DMS79 (cell line): Measurements from ENCODE around the gene PRRT4.

Experiments used
- DNase-seq: peaks from one replicate; lab custom pipeline; 2025; lab: John Stamatoyannopoulos, UW

Gene PRRT4

DNA sequence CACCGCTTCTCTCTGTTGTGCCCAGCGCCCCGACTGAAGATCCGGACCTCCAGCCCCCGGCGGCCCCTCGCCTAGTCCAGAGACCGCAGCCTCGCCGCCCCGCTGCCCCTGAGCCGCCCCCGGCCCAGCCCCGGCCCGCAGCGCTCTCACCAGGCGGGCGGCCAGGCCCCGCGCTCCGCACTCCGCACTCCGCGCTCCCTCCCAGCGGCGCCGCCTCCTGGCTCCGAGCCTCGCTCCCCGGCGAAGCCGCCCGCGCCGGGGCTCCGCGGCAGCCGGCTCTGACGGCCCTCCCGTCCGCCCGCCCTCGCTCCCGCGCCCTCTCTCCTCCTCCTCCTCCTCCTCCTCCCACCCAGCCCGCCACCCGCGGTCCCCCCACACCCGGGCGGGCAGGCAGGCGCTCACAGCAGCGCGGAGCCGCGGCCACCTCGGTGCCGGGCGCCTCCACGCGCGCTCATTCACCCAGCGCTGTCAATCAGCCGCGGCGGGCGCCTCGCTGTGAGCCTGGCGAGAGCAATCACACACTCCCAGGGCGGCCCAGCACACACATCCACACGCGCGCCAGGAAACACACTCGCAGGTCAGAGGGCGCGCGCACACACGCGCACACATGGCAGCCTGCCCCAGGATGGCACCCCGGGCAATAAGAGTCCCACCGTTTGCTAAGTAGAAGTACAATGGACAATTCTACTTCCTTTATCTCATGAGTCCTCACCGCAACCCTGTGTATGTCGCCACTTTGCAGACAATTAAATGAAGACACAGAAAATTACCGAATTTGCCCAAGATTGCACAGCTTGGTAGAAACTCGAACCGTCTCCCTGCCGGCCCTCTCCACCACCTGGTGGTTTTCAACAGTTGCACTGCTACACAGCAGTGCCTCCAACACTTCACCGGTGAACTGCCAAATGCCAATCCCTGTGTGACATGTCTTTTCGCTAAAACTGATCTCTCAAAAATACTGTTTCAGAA is at the start of gene PRRT4:
Gene PRRT4, minus strand, starts transcription at position 280 of the 969 bp plus-strand sequence.
- no peak for DNase-seq

DNA sequence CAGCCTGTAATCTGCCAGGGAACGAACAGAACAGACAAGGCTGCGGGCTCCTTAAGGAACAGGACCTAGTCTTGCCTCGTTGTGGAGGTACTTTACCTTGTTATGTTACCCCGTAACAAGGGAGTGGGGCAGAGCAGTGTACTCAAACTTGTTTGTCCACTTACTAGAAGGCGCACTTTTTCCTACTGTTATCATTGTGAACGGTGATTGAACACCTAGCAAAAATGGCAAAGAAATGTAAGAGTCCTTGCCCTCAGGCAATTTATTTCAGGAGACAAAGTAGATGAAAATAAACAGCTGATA is 48.9 kb upstream of the PRRT4 start:
- no peak for DNase-seq

DNA sequence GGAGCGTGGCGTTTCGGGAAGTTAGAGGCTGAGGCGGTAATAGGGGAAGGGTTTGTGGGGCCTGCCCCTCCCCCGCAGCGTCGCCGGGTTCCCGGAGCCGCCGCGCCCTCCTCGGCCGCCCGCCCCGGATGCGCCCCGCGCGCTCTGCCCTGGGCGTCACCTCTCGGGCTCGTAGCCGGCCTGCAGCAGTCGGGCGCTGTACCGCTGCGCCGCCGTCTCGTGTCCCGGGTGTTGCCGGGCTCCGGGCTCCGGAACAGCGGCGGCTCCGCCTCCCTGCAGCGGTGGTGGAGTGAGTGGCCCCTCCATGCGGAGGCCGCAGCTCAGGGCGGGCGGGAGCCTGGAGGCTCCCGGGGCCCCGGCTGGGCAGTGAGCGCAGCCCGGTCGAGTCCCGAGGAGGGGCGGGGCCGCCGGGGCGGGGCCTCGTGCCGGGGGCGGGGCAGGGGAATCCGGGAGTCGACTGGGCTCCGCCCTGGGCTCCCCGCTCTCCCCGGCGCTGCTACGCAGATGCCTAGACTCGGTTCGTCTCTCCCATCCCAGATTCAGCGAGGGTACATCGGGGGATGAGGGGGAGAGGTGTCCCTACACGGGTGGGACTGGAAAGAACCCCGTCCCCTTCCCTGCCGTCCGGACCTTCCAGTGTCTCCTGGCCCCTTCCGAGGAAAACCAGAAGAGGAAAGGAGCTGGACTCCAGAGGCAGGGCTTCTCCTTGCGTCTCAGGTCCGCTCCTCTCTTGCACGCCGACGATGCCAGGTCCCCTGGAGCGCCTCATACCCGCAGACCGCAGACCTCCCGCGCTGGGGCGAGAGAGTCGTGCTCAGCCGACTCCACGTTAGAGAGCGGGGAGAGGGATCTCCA is 48.3 kb upstream of the PRRT4 start, which contains the start of gene IMPDH1:
Gene IMPDH1, minus strand, starts transcription at position 387 of the 855 bp plus-strand sequence. Its CDS starts 81 bp downstream, at position 306.
- DNase-seq: peak; percentile 57

DNA sequence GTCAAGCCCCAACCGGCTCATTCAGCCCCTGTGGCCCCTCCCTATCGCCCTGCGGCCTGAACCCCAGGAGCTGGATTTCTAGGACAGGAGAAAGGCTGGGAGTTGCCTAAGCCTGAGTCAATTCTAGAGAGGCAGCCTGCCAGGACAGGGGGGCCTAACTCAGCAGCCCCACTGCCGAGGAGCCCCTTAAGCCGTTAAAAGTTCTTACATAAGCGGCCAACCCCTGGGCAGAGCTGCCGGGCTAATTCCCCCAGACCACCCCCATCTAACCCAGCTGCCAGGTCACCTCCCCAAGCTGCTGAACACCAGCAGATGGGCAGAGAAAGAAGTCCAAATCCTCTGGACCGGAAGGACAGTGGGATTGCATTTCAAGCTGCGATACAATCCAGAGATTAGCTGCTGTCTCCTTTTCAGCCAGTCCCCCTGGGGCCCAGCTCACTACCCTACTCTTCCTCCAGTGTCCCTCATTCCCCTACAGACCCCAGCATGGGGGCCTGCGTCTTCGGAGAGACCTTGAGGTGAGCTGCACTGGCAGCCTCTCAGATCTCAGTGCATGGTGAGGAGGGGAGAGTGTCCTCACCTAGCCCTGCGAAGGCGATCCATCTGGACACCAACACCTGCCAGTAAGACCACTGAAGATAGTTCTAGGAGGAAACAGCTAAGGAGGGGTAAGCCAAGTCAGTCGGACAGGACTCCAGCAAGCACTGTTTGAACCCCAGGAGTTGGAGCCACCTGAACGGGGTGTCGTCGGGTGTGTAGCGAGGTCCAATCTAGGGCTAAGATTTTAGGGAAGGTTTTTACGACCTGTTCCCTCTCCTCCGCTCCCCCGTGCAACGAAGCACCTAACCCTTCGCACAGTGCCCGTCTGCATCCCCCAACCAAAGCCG is 47.5 kb upstream of the PRRT4 start:
- DNase-seq: no peak

DNA sequence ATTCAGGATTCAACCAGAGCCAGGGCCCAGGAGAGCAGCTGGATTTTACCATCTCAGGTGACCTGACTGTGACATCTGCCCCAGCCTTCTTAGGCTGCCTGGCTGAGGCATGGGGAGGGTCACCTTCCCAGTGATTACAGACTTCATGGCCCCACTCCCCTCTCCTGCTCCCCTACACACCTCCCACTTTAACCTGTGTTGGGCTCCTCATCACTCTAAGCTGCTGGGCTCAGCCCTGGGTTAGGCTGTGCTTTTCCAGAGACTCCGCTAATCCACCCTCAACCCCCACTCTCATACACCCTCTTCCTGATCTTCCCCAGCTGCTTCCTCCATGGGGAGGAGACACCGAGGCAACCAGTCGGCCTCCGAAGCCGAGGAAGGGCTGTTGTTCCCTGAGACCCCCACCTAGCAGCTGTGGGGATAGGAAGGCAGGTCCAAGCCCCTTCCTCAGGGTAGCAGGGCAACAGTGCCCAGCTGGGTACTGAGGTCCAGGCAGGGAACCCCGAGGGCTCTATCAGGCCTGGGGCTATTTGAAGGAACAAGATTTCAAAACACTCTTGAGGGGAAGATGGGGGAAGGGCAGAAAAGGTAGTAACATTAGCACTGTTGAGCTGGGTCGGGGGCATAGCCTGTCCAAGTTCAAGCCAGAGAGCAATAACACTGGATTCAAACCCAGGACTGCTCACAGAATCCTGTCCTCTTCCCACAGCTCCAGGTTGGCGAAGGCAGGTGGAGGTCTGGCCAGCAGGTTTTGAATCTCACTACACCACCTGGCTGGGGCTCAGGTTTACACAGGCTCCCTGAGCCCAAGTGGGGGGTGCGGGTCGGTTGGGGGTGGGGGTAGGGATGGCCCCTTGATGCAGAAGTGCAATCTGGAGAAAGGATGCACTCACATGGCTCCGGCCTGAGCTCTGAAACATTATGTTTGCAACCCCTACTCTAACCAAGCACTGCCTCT is 46.5 kb upstream of the PRRT4 start:
- no peak for DNase-seq

DNA sequence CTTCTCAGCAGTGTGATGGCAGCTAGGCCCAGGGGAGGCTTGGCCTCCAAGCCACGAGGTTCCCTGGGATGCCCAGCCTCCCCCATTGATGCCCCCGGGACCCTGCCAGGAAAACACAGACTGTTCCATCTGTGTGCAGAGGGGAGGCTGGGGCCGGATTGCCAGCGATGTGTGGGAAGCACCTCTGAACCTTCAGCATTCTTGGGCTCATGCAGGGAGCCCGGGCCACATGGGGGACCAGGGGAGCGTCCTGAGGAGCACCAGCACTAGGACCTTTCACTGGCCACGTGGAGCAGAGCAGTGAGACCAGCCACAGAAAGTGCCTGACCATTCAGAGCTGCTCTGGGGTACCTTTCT is 45.7 kb upstream of the PRRT4 start:
- no peak for DNase-seq

DNA sequence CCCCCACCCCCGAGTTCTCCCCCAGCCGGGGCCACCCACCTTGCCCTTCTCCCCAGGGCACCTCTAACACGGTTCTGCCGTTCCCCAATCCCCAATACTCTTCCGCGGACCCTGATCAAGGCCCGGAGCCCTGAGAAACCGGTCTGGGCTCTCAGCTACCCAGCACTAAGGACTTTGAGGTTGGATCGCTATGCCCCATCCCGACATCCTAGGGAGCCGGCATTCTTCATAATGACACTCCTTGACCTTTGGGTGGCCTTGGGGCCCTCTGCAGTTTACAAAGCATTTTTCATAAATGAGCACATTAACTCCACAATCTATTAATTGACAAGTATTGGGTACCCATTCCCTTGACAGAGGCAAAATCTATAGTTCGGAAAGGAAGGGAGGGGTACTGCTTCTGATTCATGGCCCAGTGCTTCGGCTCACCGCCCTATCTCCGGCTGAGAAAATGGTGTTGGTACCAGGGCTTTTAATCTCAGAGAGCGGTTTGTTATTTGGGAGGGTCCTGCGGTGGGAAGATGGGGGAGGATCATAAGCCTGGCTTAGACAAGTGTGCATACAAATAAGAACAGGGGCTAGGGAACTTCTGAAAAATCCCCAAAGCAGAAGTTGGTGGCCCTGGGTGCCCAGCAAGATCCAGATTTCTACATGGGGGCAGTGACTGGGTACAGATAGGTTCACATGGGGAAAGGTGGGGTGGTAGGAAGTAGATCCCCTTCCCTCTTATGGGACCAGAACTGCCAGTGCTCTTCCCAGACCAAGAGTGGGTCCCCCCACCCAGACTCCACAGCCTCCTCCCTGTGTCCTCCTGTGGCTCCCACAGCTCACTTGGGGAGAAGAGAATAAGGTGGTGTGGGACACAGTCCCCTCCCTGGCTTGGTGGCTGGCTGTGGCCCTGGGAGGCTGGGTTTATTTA is 45.1 kb upstream of the PRRT4 start:
- no peak for DNase-seq

DNA sequence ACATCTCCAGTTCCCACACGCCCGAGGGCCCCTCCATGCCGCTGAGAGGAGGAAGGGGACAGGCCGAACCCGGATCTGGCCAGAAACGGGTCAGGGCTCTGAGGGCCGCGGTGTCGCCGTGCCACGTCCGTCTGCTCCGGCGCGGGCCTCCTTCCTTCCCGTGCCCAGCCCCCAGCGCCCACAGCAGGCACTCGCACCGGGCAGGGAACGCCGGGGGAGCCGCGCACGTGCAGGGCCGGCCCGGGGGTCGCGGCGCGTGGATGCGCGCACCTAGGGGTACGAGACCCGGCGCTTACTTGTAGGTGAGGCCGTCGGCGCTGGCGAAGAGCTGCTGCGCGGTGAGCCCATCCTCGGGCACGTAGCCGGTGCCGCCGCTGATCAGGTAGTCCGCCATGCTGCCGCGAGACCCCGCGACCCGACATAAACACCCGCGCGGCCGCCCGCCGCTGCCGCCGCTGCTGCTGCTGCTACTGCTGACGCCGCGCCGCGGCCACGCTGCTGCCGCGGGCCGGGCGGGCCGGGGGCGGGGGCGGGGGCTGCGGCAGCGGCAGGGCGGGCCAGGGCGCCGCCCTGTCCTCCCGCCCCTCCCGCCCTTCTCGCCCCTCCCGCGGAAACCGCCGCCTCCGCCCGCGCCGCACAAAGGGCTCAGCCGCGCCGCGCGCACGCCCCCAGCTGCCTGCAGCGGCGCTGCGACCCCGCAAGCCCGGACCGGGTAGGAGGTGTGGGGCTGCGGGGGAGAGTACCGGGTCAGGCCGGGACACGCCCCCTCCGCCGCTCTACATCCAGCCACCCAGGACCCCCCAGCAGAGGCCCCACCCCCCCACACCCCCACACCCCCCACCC is 44.2 kb upstream of the PRRT4 start:
- no peak for DNase-seq

DNA sequence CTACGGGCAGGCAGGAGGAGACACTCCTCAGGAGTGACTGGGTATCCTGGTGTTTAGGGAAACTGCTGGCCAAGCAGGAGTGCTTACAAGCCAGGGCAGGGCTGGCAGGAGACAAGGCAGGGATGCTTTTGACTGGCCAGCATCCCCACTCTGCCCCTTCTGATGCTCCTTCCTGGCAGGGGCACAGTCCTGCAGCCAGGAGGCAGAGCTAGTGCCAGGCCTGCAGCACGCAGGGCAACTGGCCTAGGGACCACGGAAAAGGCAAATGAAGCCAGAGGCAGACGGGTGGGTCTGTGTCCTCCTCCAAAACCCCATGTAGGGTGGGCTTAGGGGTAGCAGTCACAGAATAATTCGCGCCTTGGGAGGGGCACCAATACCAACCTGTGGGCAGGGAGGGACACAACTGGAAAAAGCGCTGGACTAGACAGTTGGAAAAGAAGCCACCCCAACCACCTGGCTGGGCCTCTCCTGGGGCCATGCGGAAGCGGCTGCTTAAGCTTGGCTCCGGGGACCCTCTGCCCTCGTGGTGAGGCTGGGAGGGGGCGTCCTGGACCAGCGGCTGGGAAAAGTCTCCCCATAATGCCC is 43.5 kb upstream of the PRRT4 start:
- no peak for DNase-seq

DNA sequence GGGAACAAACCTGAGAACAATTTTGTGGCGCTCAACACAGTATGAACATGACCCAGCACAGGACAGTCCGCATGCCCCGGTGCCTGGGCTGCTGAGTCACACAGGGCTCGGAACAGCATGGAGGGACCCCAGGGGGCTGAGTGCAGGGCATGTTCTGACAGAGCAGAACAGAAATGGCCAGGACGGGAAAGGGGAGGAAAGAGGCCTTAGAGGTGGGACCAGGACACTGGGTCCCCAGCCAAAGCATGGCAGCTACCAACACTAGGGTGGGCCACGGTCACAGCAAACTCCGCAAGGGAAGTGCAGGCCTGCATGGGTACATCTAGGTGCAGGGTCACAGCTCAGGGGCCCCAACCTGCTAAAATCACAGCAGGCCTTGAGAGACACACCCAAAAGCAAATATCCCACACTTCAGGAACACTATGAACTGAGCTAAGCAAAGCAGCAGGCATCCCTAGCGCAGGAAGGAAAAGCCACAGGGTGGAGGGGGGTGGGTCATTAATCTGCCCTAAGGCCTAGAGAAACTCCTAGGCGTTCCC is 42.7 kb upstream of the PRRT4 start:
- DNase-seq: no peak

DNA sequence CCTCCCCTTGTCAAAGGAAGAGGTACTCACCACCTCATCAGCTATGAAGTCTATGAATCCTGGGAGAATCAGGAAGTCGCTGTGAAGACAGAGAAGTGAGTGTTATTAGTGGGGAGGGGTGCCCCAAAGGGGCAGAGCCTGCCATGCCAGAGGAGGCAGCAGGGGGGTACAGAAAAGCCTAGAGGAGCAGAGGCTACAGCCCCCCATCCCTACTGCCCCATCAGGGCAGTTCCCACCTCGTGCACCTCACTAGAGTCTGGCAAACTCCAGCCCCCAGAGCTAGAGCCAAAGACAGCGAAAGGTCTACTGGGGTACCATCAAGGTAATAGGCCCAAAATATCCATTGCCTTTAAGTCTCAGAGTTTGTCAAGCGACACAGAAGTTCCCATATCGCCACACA is 42.2 kb upstream of the PRRT4 start:
- no peak for DNase-seq

DNA sequence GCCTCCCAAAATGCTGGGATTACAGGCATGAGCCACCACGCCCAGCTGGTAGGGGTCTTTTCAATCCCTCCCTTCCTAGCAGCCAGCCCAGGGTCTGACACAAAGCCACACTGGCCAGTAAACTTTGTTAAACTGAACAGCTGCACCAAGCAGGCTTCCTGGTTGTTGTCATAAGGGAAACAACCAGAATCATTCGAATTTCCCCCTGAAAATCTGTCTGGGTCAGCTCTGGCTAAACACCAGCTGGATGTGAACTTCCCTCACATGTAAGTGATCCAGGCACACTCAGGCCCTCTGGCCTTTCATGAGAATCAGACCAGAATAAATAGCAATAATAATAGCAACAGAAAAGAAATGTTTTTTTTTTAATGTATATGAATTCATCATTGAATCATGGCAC is 40.9 kb upstream of the PRRT4 start:
- no peak for DNase-seq

DNA sequence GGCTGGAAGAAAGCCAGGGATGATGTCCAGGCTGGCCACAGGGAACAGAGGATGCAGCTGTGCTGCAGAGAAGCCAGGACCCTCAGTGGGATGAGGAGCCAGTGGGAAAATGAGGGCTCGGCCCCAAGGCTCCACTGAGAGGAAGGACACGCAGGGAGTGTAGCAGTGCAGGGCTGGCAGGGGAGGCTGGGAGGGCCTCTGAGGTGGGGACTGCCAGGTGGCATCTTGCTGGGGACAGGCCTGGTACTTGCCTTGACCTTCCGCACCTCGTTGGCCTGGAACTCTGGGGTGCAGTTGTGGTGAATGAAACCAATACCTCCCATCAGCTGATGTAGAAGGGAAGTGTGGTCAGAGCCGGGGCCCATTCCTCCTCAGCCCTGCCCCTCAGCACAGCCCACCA is 39.1 kb upstream of the PRRT4 start:
- no peak for DNase-seq

DNA sequence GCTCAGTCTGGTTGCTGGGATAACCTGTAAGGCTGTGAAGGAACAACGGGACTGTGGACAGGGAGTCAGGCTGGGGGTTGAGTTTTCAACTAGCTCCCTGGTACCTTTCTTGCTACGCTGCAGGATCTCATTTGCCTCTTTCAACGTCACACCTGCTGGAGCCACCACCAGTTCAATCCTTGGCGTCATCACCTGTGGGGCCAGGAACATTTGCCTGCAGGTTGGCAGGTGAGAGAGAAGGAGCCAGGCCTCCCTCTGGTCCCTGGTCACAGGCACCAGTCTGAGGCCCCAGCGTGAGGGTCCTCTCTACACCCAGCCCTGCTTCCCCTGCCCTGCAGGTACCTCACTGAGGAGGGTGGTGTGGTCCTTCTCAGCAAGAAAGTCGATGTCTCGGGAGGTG is 38.5 kb upstream of the PRRT4 start:
- no peak for DNase-seq

DNA sequence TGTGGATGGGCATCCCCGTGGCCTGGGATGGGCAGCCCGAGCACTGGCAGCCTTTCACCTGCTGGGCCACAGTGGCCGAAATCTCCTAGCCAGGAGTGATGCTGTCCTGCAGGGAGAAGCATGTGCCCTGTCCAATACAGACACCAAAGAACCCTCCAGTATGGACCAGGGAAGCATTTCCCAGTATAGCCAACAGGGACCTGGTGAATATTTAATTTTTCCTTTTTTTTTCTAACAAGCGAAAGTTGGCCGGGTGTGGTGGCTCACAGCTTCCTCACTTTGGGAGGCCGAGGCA is 37.3 kb upstream of the PRRT4 start:
- DNase-seq: no peak

DNA sequence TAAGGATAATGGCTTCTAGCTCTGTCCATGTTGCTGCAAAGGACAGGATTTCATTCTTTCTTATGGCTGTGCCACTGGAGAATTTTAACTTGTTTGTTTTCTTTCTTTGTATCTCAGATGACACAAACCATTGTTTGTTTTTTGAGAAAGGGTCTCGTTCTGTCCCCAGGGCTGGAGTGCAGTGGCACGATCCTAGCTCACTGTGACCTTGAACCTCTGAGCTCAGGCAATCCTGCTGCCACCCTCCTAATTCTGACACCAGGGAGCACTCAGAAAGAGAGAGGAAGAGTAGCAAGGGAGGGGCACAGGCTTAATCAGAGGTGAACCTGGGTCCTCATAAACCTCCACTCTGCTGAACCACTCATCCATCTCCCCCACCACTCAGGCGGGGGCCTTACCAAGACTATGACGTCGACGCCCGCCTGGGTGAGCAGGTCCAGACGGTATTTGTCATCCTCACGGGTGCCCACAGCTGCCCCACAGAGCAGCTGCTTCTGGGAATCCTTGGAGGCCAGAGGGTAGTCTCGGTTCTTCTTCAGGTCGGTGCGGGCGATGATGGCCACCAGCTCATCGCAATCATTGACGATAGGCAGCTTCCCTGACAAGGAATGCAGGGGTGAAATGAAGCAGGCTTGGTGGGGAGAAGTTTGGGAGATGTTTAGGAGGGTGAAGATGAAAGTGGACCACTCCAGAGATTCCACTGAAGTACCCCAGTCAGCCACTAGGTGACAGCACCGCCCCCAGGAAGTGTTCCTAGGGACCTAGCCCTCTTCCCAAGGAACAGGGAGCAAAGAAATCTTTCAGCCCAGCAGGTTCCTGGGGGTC is 36.7 kb upstream of the PRRT4 start:
- DNase-seq: no peak

DNA sequence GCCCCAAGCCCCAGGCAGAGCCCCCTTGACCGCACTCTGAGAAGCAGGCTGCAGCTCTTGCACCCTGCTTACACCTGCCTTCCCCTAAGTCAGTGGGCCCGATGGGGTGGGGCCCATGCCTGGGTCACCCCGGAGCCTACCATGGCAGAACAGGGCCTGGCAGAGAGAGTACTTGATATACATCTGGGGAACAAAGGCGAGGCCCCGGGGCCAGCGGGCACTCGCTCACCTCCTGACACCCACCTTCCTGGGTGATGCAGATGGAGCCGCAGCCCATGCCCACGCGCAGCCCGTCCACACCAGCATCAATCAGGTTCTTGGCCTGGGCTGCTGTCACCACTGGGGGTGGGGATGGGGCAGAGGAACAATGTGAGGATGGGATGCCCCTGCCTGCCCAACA is 34.9 kb upstream of the PRRT4 start:
- no peak for DNase-seq

DNA sequence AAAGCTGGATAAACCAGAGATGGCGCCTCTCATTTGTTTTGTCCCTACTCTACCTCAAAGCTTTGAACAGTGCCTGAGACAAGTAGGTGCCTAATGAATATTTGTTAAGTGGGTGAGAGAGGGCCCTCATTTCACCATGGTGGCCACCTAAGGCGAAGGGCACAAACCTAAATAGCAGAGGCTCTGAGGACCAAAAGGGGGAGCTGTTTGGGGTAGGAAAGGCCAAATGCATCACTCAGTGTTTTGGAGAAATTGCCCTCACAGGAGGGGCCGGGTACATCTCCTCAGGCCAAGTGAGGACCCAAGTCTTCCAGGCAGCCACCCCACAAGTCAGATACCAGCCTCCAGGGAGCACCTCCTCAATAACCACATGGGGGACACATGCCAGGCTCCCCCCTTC is 34.3 kb upstream of the PRRT4 start:
- DNase-seq: no peak
